Bone marrow (tissue), 2 donors: Measurements from ENCODE around the gene DEGS2.

Experiments
- DNase-seq, 2 donors: peaks; one replicate each; lab custom pipeline; 2025; lab: John Stamatoyannopoulos, UW

Gene DEGS2

DNA sequence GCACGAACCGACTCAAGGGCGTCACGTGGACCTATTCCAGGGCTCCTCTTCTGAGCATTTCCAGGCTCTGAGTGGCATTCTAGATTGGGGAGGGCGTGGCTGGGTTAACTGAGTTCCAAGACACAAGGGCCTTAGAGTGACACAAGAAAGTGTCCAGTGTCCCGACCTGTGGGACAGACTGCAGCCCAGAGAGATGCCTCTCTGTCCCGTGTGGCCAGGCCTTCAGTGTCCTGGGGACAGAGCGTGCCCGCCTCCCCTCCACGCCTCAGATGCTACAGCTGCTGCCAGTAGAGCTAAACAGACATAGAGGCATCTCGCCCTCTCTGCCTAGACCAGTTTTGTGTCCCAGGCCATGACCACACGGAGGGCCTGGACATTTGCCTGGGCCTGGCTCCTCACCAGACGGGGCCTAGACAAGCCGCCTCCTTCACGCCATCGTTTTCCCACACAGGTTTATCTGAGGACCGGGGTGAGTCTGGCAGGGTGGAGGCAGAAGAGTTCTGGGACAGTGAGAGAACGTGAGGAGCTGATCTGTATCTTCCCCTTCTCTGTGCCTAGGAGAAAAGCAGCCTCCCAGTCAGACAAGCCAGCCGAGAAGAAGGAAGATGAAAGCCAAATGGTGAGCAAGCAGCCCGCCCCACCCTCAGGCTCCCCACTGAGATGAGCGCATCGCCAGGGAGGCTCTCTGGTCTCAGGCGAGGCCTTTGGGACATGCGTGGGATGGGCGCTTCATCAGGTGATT is 27.1 kb downstream of the DEGS2 start:
- no peak for DNase-seq

DNA sequence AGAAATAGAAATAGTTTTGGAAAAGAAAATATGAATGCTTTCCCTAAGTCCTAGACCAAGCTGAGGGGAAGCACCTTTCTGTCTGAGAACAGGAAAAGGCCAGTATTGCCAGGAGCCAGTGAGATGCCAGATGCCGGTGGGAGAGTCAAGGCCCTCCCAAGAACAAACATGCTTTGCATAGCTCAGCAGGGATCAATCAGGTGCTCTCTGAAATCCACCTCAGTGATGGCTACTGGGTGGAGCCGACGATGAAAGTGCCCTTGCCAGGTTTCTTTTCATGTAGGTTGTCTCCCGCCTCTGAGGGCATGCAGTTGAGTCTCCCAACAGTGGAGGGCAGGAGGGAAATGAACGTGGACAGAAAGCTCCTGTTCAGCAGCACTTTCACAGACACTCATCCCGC is 28.3 kb downstream of the DEGS2 start:
- no peak for DNase-seq

DNA sequence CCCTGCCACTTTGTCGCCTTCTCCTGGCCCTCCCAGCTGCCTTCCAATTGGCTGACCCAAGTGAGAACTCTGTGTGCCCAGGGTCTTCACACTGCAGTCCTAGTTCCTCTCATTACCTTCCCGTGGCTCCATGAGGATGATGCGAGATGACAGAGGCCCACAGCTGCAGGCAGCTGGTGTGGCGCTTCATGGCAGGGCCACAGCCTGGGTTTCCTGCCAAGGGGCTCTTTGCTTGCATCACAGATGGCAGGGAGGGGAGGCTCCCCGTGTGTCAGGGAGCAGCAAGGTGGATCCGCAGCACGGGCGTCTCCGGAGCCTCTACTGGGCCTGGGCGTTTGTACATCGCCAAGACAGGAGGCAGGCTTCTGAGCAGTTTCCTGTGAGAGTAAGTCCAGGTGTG is 28.9 kb downstream of the DEGS2 start:
- no peak for DNase-seq

DNA sequence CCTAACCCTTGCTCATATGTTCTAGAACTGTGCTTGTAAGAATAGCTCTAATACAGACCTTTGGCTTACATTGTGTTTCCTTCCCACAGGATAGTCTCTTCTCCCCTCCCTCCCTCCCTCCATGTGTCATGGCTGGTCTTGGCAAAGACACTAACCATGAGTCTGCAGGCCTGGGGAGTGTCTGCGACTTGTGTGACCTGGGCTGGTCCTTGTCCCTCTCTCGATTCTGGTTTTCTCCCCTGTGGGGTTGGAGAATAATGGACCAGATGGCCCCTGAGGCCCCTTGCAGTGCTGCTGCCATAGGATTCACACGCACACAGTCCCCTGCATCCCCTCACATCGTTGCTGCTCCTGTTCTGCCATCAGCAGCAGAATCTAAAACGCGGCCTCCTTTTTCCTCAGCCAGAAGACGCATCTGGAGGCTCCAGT is 30.3 kb downstream of the DEGS2 start:
- no peak for DNase-seq

DNA sequence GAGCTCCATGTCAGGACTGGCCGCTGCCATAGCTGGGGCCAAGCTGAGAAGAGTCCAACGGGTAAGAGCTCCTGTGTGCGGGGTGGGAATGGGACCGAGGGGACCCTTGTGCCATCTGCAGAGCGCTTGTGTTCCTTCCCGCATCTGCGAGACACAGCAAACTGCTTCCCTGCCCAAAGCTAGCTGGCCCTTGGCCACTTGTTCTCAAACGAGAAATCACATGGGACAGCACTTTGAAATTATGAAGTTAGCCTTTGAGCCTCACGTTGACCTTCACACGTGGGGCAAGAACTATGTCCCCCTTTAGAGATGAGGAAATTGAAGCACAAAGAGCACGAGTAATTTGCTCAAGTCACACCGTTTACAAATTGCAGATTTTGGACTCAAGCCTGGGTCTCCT is 30.8 kb downstream of the DEGS2 start:
- DNase-seq: no peak

DNA sequence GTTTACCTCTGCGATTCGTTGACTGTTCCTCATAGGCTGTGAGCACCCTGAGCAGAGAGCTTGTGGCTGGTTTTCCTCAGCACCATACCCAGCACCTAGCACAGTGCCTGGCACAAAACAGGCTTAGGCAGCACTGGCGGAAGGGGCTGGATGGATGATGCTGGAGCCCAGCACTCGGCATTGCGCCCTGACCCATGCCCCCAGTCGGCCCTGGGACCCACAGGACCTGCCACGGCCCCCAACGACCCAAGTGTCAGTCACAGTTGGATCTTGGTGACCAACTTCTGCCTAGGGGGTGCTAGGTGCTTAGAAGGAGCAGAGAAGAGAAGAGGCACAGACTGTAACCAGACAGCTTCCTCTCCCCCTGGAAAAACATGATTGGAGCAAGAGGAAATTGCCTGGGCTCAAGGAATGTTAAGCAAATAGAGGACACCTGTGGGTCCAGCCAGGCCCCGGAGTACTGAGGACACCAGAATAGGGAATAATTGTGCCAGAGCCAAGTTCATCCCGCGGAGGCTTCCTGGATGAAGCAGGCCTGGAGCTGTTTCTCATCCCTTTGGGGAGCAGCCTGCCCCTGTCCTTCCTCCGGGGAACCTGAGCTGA is 31.5 kb downstream of the DEGS2 start:
- DNase-seq: no peak

DNA sequence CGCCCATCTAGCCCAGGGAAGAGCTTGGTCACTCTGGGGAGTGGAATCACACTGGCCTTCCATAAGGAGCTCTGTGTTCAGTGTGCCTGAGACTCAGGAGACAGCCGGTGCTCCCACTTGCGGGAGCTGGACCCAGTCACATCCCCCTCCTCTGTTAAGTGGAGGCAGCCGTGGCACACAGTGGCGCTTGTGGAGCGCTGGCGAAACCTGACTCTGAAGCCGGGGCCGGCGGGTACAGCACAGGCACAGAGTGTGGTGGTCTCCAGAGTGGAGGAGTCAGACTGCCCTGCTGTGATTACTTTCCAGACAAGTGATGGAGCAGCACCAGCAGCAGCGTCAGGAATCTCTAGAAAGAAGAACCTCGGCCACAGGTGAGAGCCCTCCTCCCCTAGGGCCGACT is 33.0 kb downstream of the DEGS2 start:
- no peak for DNase-seq

DNA sequence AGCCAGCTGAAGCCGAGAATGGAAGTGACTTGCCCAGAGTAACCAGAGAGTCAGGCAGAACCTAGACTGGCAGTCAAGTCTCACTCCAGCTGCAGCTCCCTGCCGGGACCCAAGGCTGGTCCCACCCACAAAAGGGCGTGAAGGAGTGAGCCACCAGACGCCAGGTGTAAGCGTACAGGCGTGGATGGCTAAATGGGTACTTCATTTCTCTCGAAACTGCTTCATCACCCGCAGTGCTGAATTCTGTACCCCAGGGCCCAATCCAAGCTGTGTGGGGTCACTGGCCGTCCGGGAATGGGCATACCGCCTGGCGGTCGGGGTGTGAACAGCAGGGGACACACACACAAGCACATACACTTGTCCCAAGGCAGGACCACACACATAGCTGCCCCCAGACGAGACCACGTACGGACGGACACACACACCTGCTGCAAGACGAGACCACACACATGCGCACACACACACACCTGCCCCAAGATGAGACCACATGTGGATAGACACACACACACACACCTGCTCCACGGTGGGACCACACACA is 34.8 kb downstream of the DEGS2 start:
- no peak for DNase-seq

DNA sequence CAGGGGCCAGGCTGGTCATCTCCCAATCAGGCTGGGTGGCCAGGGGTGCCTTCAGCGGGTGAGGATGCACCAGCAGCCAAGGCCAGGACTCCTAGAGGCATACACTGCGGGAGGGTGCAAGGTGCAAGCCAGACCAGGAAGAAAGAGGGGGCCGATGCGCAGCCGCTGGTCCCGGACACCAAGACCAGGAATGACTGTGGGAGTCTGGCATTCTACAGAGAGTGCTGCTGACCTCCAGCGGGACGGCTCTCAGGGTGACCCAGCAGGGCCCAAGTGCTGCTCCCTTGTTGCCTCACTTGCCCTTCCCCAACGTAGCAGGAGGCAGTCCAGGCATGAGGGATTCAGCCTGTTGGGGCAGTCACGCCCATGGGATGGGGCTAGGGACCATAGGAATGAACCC is 35.8 kb downstream of the DEGS2 start:
- no peak for DNase-seq

DNA sequence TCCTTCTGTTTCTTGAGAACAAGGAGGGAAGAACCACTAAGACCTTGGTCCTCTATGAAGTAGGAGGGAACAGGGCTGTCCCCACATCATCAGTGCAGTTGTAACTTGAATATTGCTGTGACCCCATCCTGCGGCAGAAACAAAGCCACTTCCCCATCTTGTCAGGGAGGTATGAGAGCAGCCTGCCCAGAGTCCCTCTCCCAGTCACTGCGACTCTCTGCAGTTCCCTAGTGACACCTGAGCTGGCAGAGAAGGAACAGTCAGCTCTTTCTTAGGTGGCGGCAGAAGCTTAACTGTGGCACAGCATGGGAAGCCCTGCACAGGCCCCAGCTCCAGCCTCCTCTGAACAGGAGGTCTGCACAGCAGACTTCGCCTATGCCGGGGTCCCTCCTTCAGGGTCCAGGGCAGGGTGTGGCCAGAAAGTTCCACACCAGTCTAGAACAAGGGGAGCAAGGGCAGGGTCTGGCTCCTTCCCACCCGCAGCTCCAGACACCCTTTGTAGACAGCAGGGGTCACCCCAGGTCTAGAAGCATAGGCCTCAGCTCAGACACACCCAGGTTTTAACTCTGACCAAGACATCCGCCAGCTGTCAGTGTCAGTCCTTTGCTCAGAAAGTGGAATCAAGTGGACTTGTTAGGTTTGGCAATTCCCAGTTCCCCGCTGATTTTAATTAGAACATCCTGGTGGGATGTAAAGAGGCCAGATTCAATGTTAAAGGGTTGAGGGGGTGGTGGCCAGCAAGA is 36.8 kb downstream of the DEGS2 start:
- DNase-seq: no peak

DNA sequence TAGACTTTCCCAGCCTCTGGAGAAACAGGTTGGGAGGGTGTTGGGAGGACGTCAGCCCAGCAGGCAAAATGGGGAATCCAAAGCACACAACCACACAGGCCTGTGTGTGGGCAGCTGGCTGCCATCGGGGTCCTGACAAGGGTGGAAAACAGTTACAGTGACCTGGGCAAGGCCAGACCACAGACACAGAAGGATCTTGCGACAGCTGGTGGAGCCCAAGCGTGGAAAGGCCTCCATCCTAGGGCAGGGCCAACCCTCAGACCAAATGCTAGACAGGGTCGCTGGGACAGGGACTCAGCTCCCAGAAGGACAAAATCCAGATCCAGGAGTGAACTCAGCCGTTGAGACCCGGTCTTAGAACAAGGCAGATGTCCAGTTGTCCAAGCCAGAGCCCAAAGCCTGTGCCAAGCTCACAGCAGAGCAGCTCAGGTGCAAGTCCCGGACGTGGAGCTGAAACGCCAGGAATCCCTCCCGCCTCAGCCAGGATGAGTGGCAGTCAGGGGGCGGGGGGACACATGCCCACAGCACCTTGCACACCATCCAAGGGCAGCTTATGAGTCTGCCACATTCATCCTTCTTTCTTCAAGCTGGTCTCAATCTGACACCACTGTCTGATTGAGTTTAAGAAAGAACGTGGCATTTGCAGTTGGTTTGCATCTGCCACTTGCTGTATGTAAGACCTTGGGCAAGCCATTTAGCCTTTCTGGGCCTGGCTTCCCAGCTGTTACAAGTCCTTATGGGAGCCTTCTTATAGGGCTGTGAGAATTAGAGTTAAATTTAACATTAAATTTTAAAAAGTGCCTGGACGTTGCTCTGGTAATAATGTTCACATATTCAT is 37.6 kb downstream of the DEGS2 start:
- DNase-seq: no peak

DNA sequence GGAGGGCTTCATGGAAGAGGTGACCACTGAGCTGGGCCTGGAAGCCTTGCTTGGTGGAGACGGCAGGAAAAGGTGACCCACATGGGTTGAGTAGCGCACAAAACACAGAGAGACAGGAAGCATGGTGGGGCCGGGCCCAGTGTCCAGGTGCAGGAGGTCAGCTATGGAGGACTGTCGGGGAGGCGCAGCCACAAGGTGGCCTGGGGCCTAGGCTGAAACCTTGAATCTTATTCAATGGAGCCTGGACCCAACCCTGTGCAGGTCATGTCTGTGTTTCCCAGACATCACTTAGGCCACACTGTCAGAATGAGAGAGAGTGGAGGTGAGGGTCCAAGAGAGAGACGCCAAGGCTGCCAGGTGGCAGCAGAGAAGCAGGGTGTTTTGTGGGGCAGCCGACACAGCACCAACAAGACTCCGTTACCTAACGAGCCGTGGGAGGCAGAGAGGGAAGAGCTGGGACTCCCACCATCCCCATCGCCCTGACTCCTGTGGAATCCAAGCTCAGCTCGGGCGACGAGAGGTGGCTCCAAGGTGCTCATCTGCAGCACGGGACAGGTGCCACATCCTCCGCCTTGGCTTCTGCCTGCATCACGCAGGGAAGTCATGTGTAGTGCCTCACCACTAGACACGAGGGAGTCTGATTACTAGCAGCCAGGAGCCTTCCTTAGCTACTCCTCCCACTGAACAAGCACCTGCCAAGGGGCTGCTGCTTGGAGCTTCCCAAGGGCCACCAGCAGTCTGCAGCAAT is 38.7 kb downstream of the DEGS2 start:
- DNase-seq: no peak

DNA sequence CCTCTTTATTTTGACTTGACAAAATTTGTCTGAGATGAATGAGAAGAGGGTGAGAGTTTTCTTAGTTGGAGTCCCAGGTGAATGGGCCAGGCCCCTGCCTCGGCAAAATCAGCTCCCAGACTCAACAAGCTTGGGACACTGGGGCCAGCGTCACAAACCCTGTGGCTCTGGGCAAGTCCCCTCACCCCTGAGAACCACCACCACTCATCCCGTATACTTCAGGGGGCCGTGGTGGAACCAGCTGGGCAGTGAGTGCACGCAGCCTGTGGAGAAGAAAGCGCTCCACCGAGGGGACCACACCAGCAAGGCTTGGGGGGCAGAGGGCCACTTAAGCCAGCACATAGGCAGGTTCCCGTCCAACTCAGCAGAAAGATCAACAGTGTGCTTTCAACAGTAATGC is 40.2 kb downstream of the DEGS2 start:
- DNase-seq: no peak

DNA sequence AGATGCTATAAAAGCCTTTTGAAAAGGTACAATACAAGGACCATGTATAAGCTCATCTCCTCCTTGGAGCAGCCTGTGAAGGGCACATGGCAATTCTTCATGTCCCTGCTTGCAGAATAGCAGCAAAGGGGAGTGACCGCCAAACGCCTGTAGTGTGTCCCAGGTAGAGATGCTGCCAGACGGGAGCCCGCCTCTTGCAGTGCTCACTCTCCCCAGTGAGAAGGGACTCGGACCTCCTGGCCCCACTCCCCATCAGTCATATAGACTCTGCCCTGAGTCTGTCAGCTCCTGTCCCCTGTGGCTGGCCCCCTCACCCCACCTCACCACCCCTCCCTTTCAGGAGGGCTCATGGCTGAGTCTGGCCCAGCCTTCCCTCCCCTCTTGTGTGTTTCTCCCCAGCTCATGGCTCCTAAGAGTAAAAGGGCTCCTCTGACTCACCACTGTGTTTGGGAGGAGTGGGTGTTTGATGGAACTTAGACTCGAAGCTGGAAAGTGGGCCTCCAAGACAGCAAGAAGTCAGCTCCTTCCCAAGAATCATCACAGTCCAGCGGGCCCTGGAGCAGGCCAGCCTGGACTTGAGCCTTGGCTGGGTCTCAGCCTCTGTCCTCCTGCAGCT is 40.9 kb downstream of the DEGS2 start:
- DNase-seq: no peak

DNA sequence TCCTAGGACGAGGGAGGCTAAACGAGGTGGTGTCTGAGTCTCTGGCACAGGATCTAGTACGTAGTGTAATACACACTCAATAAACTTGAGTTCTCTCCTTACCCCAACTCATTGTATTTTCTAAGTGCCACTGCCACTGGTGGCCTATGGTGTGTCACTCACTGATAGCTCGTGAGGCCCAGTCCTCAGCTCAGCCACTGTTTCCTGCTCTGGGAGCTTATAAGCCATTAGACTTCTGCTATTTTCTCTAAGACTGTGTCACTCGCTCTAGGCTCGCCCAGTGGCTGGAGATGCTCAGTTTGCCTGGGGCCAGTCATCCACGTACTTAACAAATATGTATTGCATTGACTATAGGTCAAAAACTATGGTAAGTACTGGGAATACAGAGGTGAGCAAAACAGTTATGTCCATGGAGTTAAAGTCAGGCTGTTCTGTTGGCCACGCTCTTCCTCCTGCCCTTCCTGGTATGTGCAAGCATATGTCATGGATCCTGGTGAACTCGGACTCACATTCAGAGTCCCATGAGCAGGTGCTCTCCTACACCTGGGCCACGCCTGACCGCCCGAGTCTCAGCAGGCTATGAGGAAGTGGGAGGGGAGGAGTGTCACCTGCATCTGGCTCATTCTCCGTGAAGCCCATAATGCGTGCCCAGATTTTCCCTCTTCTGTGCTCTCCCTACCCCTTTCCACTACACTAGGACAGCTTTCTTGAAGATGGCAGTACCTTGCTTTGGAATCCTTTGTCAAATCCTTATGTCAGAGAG is 41.6 kb downstream of the DEGS2 start:
- DNase-seq: no peak

DNA sequence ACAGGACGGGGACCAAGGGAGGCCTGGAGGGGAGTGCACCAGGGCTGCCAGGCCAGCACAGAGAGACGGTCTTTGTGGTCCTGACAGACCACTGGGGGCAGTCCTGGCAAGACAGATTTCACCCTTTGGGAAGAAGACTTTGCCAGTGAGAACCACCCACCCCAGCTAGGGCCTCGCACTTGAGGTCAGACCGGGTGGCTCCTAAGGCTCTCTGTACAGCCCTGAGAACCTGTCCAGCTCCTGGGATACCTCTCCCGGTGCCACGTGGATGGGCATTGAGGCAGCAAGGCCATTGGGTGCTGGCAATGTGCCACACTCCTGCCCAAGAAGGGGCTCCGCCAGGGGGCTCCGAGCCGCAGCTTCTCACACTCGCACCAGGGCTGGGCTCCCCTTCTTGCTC is 42.4 kb downstream of the DEGS2 start:
- DNase-seq: no peak

DNA sequence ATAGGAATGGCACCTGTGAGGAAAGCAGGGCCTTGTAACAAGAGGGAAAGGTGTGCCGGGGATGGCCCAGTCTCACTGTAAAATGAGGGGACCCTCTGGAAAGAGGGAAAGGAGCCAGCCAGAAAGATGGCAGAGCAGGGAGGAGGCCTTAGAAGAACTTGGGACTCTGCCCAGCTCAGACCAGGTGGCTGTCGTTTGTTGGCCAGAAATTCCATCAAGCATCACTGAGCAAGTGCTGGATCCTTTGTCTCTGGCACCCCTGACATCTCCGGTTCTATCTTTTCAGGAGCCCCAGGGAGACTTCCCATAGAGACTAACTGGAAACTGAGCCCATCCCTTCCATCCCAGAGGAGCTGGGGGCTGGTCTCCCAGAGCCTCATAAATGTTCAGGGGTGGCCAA is 43.3 kb downstream of the DEGS2 start:
- DNase-seq: no peak

DNA sequence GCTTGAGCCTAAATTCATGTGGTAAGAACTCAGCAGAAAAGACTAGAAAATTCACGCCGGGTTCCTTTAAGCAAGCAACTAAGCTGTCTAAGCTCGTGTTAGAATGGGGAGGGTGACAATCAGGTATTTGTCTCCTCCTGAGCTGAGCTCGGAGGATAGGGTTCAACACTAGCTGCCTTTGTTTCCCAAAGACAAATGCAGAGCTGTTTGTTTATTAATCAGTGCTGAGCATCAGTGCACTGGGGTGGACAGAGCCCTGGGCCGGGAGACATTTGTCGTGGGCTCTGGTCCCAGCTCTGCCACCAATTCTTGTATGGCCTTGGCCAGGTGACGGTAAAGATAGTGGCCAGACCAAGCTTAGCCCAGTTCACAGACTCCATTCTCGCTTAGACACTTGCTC is 43.7 kb downstream of the DEGS2 start:
- DNase-seq: no peak

DNA sequence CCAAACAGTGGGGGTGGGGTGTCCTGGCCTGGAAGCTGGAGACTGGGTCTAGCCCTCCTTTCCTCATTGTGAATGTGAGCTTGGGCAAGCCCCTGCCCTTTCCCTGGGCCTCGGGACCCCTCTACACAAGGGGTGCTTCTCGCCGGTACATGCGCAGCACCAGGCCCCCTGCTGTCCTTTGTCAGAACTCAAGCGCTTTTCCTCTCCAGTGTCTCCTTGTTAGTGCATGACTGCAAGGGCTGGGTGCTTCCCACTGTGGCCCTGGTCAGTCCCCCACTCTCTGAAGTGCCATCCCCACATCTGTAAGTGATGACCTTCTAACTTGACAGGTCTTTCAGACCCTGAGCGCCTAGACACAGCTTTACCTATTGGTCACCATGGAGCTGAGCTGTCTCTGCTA is 44.2 kb downstream of the DEGS2 start:
- no peak for DNase-seq

DNA sequence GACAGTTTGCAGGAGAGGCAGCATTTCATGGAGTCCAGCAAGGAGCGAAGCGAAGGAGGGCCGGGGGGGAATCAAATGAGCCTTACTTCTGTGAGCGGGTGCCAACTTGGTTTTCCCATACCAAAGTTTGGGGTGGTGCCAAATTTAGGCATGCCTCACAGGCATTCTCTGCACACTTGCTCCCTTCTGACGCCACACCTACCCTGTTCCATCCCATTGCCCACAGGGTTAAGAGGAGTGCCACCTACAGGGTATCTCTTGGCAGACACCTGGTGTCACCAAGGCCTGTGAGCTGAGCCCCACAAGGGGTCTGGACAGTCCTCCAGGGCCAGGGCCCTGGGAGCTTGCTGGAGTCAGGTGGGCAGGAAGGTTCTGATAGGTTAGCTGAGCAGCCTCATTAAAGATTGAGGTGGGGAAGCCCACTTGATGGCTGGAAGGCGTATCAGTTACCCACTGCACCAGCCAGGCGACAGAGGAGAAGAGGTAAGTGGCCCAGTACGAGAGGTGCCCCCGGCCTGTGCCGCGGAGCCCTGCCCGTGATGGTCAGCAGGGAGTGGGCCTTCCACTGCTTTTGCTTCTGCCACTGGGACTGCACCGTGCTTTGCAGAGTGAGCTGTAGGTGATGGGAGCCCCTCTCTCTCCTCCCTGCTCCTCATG is 45.2 kb downstream of the DEGS2 start:
- no peak for DNase-seq
